ENCODE results near the gene POGZ. TPM values are rescaled to one million over a fixed set of nuclear protein-coding genes. Genes with fewer than 3 reads are reported as not detected.

The POGZ gene
- total RNA-seq = 10 to 100 TPM; 60.1 to 65.3 TPM
- polyA plus RNA-seq = 11.3 TPM

- Mint-ChIP-seq H3K27me3 (peaks cover 11 to 25% of the 10 kb centered on the region in 2 donors), H3K27ac (peak within 1 kb of the TSS; percentile 89 to 99 (median 95)), H3K4me1 (peaks cover 16 to 42% (median 38%) of the 10 kb centered on the region in 3 donors), H3K36me3 (peaks cover 0 to 8% (median 0%) of the 10 kb centered on the region in 3 donors), H3K4me3 (peak within 1 kb of the TSS; percentile 82 to 94 (median 91)), H3K9me3 (no peaks in the 10 kb centered on the region)
- Histone ChIP-seq H3K4me3 (ENCODE audit: low read length) (peak within 1 kb of the TSS; percentile 67), H3K4me1 (ENCODE audit: insufficient read depth, low read length) (peaks cover 21% of the 10 kb centered on the region), H3K27ac (ENCODE audit: low read depth, low read length) (peak within 1 kb of the TSS; percentile 65), H3K27me3 (ENCODE audit: insufficient read depth, low read length, poor library complexity, severe bottlenecking) (no peaks in the 10 kb centered on the region), H3K36me3 (ENCODE audit: insufficient read depth, low read length) (no peaks in the 10 kb centered on the region), H3K9me3 (ENCODE audit: low read length) (no peaks in the 10 kb centered on the region)
- POLR2A ChIA-PET = interaction anchor here (0.6 to 1.2 kb wide), 2 partner anchors 13 to 60 kb away, joined by 3 to 5 read pairs; partner anchors contain the start of gene PSMB4
- CTCF ChIA-PET = interaction anchor here (0.7 kb wide), 1 partner anchor 16 kb away, joined by 4 read pairs; no protein-coding TSS in a partner anchor
- DNase-seq = peak; percentile 86 to 96 (median 90)
These were observed at the start of gene POGZ for GRCh38 chr1:151459331-151460046. POGZ (minus strand) TSS chr1:151459494; CDS start chr1:151442204, 17,290 bp downstream.

GRCh38 chr1:151508833-151509232, 49.5 kb upstream of the POGZ start:
- POLR2A ChIA-PET = interaction anchor here (0.8 kb wide), 1 partner anchor 242 kb away, joined by 3 read pairs; no protein-coding TSS in a partner anchor
- peak overlapping the region in 3 of 7 donors; percentile 26 to 60 (median 33) for H3K4me3 Mint-ChIP-seq
- no peak for DNase-seq

GRCh38 chr1:151504759-151505158, 45.5 kb upstream of the POGZ start:
- Histone ChIP-seq H3K27ac (ENCODE audit: low read depth, low read length) (no peak overlapping the region), H3K36me3 (ENCODE audit: insufficient read depth, low read length) (no peaks in the 10 kb centered on the region), H3K27me3 (ENCODE audit: insufficient read depth, low read length, poor library complexity, severe bottlenecking) (no peaks in the 10 kb centered on the region), H3K4me3 (ENCODE audit: low read length) (no peak overlapping the region), H3K4me1 (ENCODE audit: insufficient read depth, low read length) (no peaks in the 10 kb centered on the region), H3K9me3 (ENCODE audit: low read length) (no peaks in the 10 kb centered on the region)
- H3K27me3 Mint-ChIP-seq = no peaks in the 10 kb centered on the region
- CTCF ChIA-PET = interaction anchor here (1.0 kb wide), 1 partner anchor 40 kb away, joined by 3 read pairs; no protein-coding TSS in a partner anchor
- H3K27ac Mint-ChIP-seq = peak overlapping the region in 1 of 8 donors; percentile 78
- no peaks in the 10 kb centered on the region for H3K36me3 Mint-ChIP-seq
- DNase-seq = no peak
- H3K9me3 Mint-ChIP-seq = no peaks in the 10 kb centered on the region
- H3K4me3 Mint-ChIP-seq = no peak overlapping the region
- POLR2A ChIA-PET = no interaction called here
- peaks cover 0 to 2% (median 0%) of the 10 kb centered on the region in 3 donors for H3K4me1 Mint-ChIP-seq

More at GRCh38 chr1:151508833-151509232, 49.5 kb upstream of the POGZ start:
- H3K9me3 Mint-ChIP-seq = no peaks in the 10 kb centered on the region
- Histone ChIP-seq H3K4me1 (ENCODE audit: insufficient read depth, low read length) (peaks cover 21% of the 10 kb centered on the region), H3K36me3 (ENCODE audit: insufficient read depth, low read length) (no peaks in the 10 kb centered on the region), H3K4me3 (ENCODE audit: low read length) (no peak overlapping the region), H3K27ac (ENCODE audit: low read depth, low read length) (no peak overlapping the region), H3K27me3 (ENCODE audit: insufficient read depth, low read length, poor library complexity, severe bottlenecking) (no peaks in the 10 kb centered on the region), H3K9me3 (ENCODE audit: low read length) (no peaks in the 10 kb centered on the region)
- peaks cover 15 to 29% (median 17%) of the 10 kb centered on the region in 3 donors for H3K4me1 Mint-ChIP-seq
- peaks cover 0 to 3% (median 0%) of the 10 kb centered on the region in 3 donors for H3K36me3 Mint-ChIP-seq
- peak overlapping the region in 1 of 8 donors; percentile 29 for H3K27ac Mint-ChIP-seq
- H3K27me3 Mint-ChIP-seq = peaks cover 0 to 3% of the 10 kb centered on the region in 2 donors
- CTCF ChIA-PET = no interaction called here

- DNase-seq = no peak
- H3K27me3 ChIP-seq (ENCODE audit: insufficient read depth, low read length, poor library complexity, severe bottlenecking) = no peaks in the 10 kb centered on the region
- no peaks in the 10 kb centered on the region for H3K4me1 ChIP-seq (ENCODE audit: insufficient read depth, low read length)
- no peaks in the 10 kb centered on the region for H3K9me3 ChIP-seq (ENCODE audit: low read length)
- H3K4me3 ChIP-seq (ENCODE audit: low read length) = no peak overlapping the region
- Mint-ChIP-seq H3K27me3 (no peaks in the 10 kb centered on the region), H3K4me1 (peaks cover 0 to 2% (median 0%) of the 10 kb centered on the region in 3 donors), H3K4me3 (no peak overlapping the region), H3K36me3 (no peaks in the 10 kb centered on the region), H3K9me3 (no peaks in the 10 kb centered on the region), H3K27ac (no peak overlapping the region)
- H3K36me3 ChIP-seq (ENCODE audit: insufficient read depth, low read length) = no peaks in the 10 kb centered on the region
- CTCF ChIA-PET = no interaction called here
- POLR2A ChIA-PET = no interaction called here
- H3K27ac ChIP-seq (ENCODE audit: low read depth, low read length) = no peak overlapping the region
These were observed 45.0 kb upstream of the POGZ start for GRCh38 chr1:151504252-151504651.

- POLR2A ChIA-PET = no interaction called here
- no peak overlapping the region for H3K4me3 Mint-ChIP-seq
- Histone ChIP-seq H3K4me1 (ENCODE audit: insufficient read depth, low read length) (no peaks in the 10 kb centered on the region), H3K36me3 (ENCODE audit: insufficient read depth, low read length) (no peaks in the 10 kb centered on the region), H3K27me3 (ENCODE audit: insufficient read depth, low read length, poor library complexity, severe bottlenecking) (no peaks in the 10 kb centered on the region), H3K27ac (ENCODE audit: low read depth, low read length) (no peak overlapping the region), H3K4me3 (ENCODE audit: low read length) (no peak overlapping the region), H3K9me3 (ENCODE audit: low read length) (no peaks in the 10 kb centered on the region)
- peak overlapping the region in 3 of 8 donors; percentile 2 to 14 (median 5) for H3K27ac Mint-ChIP-seq
- CTCF ChIA-PET = interaction anchor here (0.7 kb wide), 1 partner anchor 17 kb away, joined by 3 read pairs; no protein-coding TSS in a partner anchor
- peaks cover 0 to 2% (median 0%) of the 10 kb centered on the region in 3 donors for H3K4me1 Mint-ChIP-seq
- no peak for DNase-seq
- peaks cover 0 to 1% of the 10 kb centered on the region in 2 donors for H3K27me3 Mint-ChIP-seq
- H3K9me3 Mint-ChIP-seq = no peaks in the 10 kb centered on the region
- no peaks in the 10 kb centered on the region for H3K36me3 Mint-ChIP-seq
These were observed 43.8 kb upstream of the POGZ start for GRCh38 chr1:151502859-151503780.

- no peaks in the 10 kb centered on the region for H3K36me3 ChIP-seq (ENCODE audit: insufficient read depth, low read length)
- H3K4me1 ChIP-seq (ENCODE audit: insufficient read depth, low read length) = no peaks in the 10 kb centered on the region
- H3K4me1 Mint-ChIP-seq = peaks cover 0 to 2% (median 0%) of the 10 kb centered on the region in 3 donors
- no peak for DNase-seq
- H3K27me3 ChIP-seq (ENCODE audit: insufficient read depth, low read length, poor library complexity, severe bottlenecking) = no peaks in the 10 kb centered on the region
- no peak overlapping the region for H3K27ac Mint-ChIP-seq
- H3K27ac ChIP-seq (ENCODE audit: low read depth, low read length) = no peak overlapping the region
- H3K9me3 ChIP-seq (ENCODE audit: low read length) = no peaks in the 10 kb centered on the region
- ChIA-PET CTCF (no interaction called here), POLR2A (no interaction called here)
- no peaks in the 10 kb centered on the region for H3K36me3 Mint-ChIP-seq
- no peaks in the 10 kb centered on the region for H3K9me3 Mint-ChIP-seq
- H3K4me3 Mint-ChIP-seq = no peak overlapping the region
- peaks cover 0 to 1% of the 10 kb centered on the region in 2 donors for H3K27me3 Mint-ChIP-seq
- no peak overlapping the region for H3K4me3 ChIP-seq (ENCODE audit: low read length)
These were observed 42.9 kb upstream of the POGZ start for GRCh38 chr1:151502035-151502700.

GRCh38 chr1:151501474-151501873, 42.2 kb upstream of the POGZ start:
- Mint-ChIP-seq H3K27ac (peak overlapping the region in 1 of 8 donors; percentile 36), H3K36me3 (no peaks in the 10 kb centered on the region), H3K27me3 (peaks cover 0 to 1% of the 10 kb centered on the region in 2 donors), H3K9me3 (no peaks in the 10 kb centered on the region), H3K4me3 (no peak overlapping the region), H3K4me1 (no peaks in the 10 kb centered on the region)
- ChIA-PET POLR2A (no interaction called here), CTCF (no interaction called here)
- Histone ChIP-seq H3K9me3 (ENCODE audit: low read length) (no peaks in the 10 kb centered on the region), H3K27ac (ENCODE audit: low read depth, low read length) (no peak overlapping the region), H3K27me3 (ENCODE audit: insufficient read depth, low read length, poor library complexity, severe bottlenecking) (no peaks in the 10 kb centered on the region), H3K36me3 (ENCODE audit: insufficient read depth, low read length) (no peaks in the 10 kb centered on the region), H3K4me3 (ENCODE audit: low read length) (no peak overlapping the region), H3K4me1 (ENCODE audit: insufficient read depth, low read length) (no peaks in the 10 kb centered on the region)
- no peak for DNase-seq

All from CD8-positive, alpha-beta memory T cell (primary cell).